ENCODE measurements around the gene CLEC19A.

The CLEC19A gene

DNA sequence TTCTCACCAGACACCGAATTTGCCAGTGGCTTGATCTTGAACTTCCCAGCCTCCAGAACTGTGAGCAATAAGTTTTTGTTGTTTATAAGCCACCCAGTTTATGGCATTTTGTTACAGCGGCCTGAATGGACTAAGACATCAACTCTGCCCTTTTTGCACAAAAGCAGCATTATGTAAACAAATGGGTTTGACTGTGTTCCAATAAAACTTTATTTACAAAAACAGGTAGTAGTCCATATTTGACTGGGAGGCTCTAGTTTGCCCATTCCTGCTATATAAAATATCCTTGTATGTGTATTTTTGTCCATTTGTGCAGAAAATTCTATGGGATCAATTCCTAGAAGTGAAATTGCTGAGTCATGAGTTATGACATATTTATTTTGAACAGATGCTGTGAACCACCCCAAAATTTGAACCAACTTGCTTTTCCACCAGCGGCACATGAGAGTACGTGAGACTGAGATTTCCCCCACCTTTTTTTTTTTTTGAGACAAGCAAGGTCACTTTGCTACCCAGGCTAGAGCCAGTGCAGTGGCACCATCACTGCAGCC lies 21.3 kb upstream of the CLEC19A start:
- no peaks in the 10 kb centered on the region for H3K27me3 ChIP-seq (ENCODE audit: insufficient read depth, low read depth)
- H3K36me3 ChIP-seq (ENCODE audit: insufficient read depth): no peaks in the 10 kb centered on the region
- H3K9ac ChIP-seq: no peak overlapping the region
- no peak overlapping the region for H3K4me3 ChIP-seq (IDR thresholded peaks at IDR 0.05; ENCODE audit: insufficient read depth, low read depth, low read length)
- no peak overlapping the region for H3K27ac ChIP-seq
- H3K4me1 ChIP-seq (ENCODE audit: low read depth, poor library complexity, severe bottlenecking): no peaks in the 10 kb centered on the region
- no peak for TF ChIP-seq CTCF (conservative IDR thresholded peaks at IDR 0.05; ENCODE audit: low read depth, low read length)
- H2AFZ ChIP-seq (ENCODE audit: low read depth): no peak overlapping the region
- no peaks in the 10 kb centered on the region for H3K79me2 ChIP-seq (ENCODE audit: insufficient read depth, low read depth)
- H3K4me2 ChIP-seq: no peak overlapping the region
- no peaks in the 10 kb centered on the region for H4K20me1 ChIP-seq (ENCODE audit: insufficient read depth)

DNA sequence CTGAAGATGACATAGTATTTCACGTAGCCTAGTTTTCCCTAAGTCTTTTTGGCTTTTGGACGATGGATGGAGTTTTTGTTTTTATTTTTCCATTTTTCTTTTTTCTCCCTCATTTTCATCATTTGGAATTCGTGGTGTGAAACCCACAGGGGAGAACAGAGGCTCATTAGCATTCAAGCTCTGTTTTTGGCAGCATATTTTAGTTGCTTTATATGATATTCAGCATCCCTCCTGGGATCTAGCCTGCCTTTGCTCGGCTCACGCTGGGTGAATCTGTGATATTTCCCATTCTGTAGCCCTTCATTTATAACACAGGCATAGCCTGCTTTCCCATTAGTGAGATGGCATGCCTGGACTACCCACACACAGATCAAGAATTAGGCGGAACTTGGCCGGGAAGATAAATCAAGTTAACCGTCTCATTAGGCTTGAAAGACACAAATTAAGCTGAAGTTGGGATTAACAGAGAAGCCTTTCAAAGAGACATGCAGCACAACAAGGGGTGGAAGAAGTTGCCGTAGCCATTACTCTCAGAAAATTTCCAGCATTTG lies 20.1 kb upstream of the CLEC19A start:
- H3K27me3 ChIP-seq (ENCODE audit: insufficient read depth, low read depth): no peaks in the 10 kb centered on the region
- H4K20me1 ChIP-seq (ENCODE audit: insufficient read depth): no peaks in the 10 kb centered on the region
- no peak overlapping the region for H3K4me2 ChIP-seq
- no peak overlapping the region for H3K4me3 ChIP-seq (IDR thresholded peaks at IDR 0.05; ENCODE audit: insufficient read depth, low read depth, low read length)
- no peak for TF ChIP-seq CTCF (conservative IDR thresholded peaks at IDR 0.05; ENCODE audit: low read depth, low read length)
- no peaks in the 10 kb centered on the region for H3K4me1 ChIP-seq (ENCODE audit: low read depth, poor library complexity, severe bottlenecking)
- no peaks in the 10 kb centered on the region for H3K36me3 ChIP-seq (ENCODE audit: insufficient read depth)
- H2AFZ ChIP-seq (ENCODE audit: low read depth): no peak overlapping the region
- no peaks in the 10 kb centered on the region for H3K79me2 ChIP-seq (ENCODE audit: insufficient read depth, low read depth)
- no peak overlapping the region for H3K27ac ChIP-seq
- no peak overlapping the region for H3K9ac ChIP-seq

DNA sequence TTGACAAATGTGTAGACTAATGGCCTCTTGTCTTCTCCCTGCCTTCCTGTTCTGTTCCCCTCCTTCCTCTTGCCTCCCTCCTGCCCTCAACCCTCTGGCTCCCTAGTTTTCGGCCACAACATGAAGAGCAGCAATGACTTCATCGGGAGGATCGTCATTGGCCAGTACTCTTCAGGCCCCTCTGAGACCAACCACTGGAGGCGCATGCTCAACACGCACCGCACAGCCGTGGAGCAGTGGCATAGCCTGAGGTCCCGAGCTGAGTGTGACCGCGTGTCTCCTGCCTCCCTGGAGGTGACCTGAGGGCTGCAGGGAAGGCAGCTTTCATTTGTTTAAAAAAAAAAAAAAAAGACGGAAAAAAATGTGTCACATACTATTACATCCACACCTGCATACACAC lies 18.8 kb upstream of the CLEC19A start:
- no peak overlapping the region for H2AFZ ChIP-seq (ENCODE audit: low read depth)
- H3K4me2 ChIP-seq: no peak overlapping the region
- no peaks in the 10 kb centered on the region for H3K4me1 ChIP-seq (ENCODE audit: low read depth, poor library complexity, severe bottlenecking)
- H3K79me2 ChIP-seq (ENCODE audit: insufficient read depth, low read depth): no peaks in the 10 kb centered on the region
- H3K27me3 ChIP-seq (ENCODE audit: insufficient read depth, low read depth): no peaks in the 10 kb centered on the region
- H3K36me3 ChIP-seq (ENCODE audit: insufficient read depth): no peaks in the 10 kb centered on the region
- H4K20me1 ChIP-seq (ENCODE audit: insufficient read depth): no peaks in the 10 kb centered on the region
- no peak overlapping the region for H3K4me3 ChIP-seq (IDR thresholded peaks at IDR 0.05; ENCODE audit: insufficient read depth, low read depth, low read length)
- TF ChIP-seq CTCF (conservative IDR thresholded peaks at IDR 0.05; ENCODE audit: low read depth, low read length): no peak
- no peak overlapping the region for H3K9ac ChIP-seq
- no peak overlapping the region for H3K27ac ChIP-seq

DNA sequence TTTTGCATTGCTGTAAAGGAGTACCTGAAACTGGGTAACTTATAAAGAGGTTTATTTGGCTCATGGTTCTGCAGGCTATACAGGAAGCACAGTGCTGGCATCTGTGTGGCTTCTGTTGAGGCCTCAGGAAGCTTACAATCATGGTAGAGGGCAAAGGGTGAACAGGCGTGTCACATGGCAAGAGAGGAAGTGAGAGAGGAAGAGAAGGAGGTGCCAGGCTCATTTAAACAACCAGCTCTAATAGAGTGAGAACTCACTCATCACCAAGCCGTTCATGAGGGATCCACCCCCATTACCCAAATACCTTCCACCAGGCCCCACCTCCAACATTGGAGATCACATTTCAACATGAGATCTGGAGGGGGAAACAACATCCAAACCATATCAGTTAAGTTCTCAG lies 16.4 kb upstream of the CLEC19A start:
- H3K79me2 ChIP-seq (ENCODE audit: insufficient read depth, low read depth): no peaks in the 10 kb centered on the region
- H3K9ac ChIP-seq: no peak overlapping the region
- no peaks in the 10 kb centered on the region for H3K4me1 ChIP-seq (ENCODE audit: low read depth, poor library complexity, severe bottlenecking)
- no peak overlapping the region for H2AFZ ChIP-seq (ENCODE audit: low read depth)
- TF ChIP-seq CTCF (conservative IDR thresholded peaks at IDR 0.05; ENCODE audit: low read depth, low read length): no peak
- H3K4me3 ChIP-seq (IDR thresholded peaks at IDR 0.05; ENCODE audit: insufficient read depth, low read depth, low read length): no peak overlapping the region
- no peak overlapping the region for H3K4me2 ChIP-seq
- H3K27me3 ChIP-seq (ENCODE audit: insufficient read depth, low read depth): no peaks in the 10 kb centered on the region
- no peaks in the 10 kb centered on the region for H3K36me3 ChIP-seq (ENCODE audit: insufficient read depth)
- no peak overlapping the region for H3K27ac ChIP-seq
- no peaks in the 10 kb centered on the region for H4K20me1 ChIP-seq (ENCODE audit: insufficient read depth)
